ENCODE results near the gene FOXE3.

Gene FOXE3

DNA sequence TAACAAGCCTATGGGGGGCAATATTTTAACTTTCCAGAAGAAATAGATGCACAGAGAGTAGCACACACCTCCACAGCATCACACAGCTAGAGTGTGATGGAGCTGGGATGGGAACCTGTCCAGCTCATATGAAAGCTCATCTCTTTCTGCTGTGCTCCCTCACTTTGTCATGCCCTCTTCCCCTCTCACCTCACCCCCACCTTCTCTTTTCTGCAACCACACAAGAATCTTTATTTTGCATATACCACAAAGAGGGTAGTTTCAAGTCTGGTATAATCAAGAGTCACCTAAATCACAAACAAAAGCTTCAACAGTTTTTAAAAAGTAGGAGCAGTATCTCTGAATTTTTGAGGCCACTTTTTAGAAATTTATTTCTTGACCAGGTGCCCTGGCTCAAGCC, 44.4 kb downstream of the FOXE3 start:
- no peak overlapping the region for H3K9ac ChIP-seq (ENCODE audit: low read length)
- no peak overlapping the region for H3K27ac ChIP-seq (ENCODE audit: low read length)
- no peaks in the 10 kb centered on the region for H3K36me3 ChIP-seq (ENCODE audit: control insufficient read depth, low read depth, low read length)
- peaks cover 38% of the 10 kb centered on the region for H3K27me3 ChIP-seq (ENCODE audit: control insufficient read depth, insufficient read depth, low read length)
- H3K4me3 ChIP-seq (ENCODE audit: low read length): no peak overlapping the region
- peaks cover 20% of the 10 kb centered on the region for H3K4me1 ChIP-seq (ENCODE audit: control insufficient read depth, low read depth, low read length)
- no peaks in the 10 kb centered on the region for H3K9me3 ChIP-seq (ENCODE audit: control insufficient read depth, low read depth, low read length)

DNA sequence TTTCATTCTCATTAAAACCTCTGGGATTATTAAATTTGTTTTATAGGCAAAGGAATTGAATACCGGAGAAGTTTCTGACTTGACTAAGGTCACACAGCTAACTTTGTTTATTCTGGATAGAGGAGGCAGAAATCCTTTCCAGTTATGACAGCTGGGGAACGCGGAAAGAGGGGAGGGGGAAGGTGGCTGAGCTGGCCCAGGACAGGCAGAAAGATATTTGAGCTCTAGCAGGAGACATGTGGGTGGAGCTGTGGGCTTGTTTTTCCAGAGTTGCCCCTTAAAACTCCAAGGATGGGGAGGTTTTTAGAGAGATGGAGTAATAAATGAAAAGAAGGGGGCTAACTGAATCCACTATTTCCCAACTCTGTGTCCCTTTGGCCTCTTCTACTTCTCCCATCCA, 49.5 kb downstream of the FOXE3 start:
- Histone ChIP-seq H3K9me3 (ENCODE audit: control insufficient read depth, low read depth, low read length) (no peaks in the 10 kb centered on the region), H3K36me3 (ENCODE audit: control insufficient read depth, low read depth, low read length) (no peaks in the 10 kb centered on the region), H3K27me3 (ENCODE audit: control insufficient read depth, insufficient read depth, low read length) (peaks cover 25% of the 10 kb centered on the region), H3K27ac (ENCODE audit: low read length) (no peak overlapping the region), H3K4me3 (ENCODE audit: low read length) (no peak overlapping the region), H3K4me1 (ENCODE audit: control insufficient read depth, low read depth, low read length) (peaks cover 9% of the 10 kb centered on the region), H3K9ac (ENCODE audit: low read length) (no peak overlapping the region)

Data from iPS-18a (cell line).